Keratinocyte (primary cell): ENCODE results near the gene IFT81. TPM values are rescaled to one million over a fixed set of nuclear protein-coding genes. Genes with fewer than 3 reads are reported as not detected.
A peak's percentile ranks its signal among the peaks of the same experiment; 100 is the strongest.

ENCODE experiments used
- DNase-seq: peaks from one replicate; pipeline ENCODE4 v3.0.0-alpha.2; 2011; ENCODE audit warnings: low read depth, missing footprints, low spot score
- FAIRE-seq: peaks from 2 replicates; lab custom pipeline; 2011; peaks lifted over from hg19 to GRCh38; lab: Jason Lieb, UNC
- H2AFZ ChIP-seq: 2 replicates; pipeline ENCODE4 v1.6.0; 2012; ENCODE audit warnings: low read length, control low read depth, inconsistent platforms; ENCODE audit not compliant: control insufficient read depth
- H3K27ac ChIP-seq: 2 replicates; pipeline ENCODE4 v1.5.1; 2011; ENCODE audit warnings: low read length; ENCODE audit not compliant: control insufficient read depth, insufficient read depth
- H3K27me3 ChIP-seq: 3 replicates; pipeline ENCODE4 v1.6.0; 2011; ENCODE audit warnings: low read length; ENCODE audit not compliant: control insufficient read depth, insufficient read depth; ENCODE audit errors: extremely low read depth
- H3K36me3 ChIP-seq, 2 experiments: 2 replicates in 1 of 2; 3 replicates in 1 of 2; pipeline ENCODE4 v1.5.1; 2011; ENCODE audit warnings: low read length in 2 of 2, mild to moderate bottlenecking in 1 of 2; ENCODE audit not compliant: control insufficient read depth in 2 of 2, insufficient read depth in 2 of 2; ENCODE audit errors: extremely low read depth in 1 of 2
- H3K4me1 ChIP-seq: 3 replicates; pipeline ENCODE4 v1.5.1; 2011; ENCODE audit warnings: low read length; ENCODE audit not compliant: control insufficient read depth, insufficient read depth; ENCODE audit errors: extremely low read depth
- H3K4me2 ChIP-seq: 3 replicates; pipeline ENCODE4 v1.6.0; 2011; ENCODE audit warnings: low read depth, low read length; ENCODE audit not compliant: control insufficient read depth, insufficient read depth; ENCODE audit errors: extremely low read depth
- H3K4me3 ChIP-seq, 3 experiments: fragments of 200-600 bp in 1 of 3; sonication (generic) in 1 of 3; 2 replicates in 2 of 3; 3 replicates in 1 of 3; pipeline ENCODE4 v1.5.1; 2011 to 2016; ENCODE audit warnings: low read length in 3 of 3, mild to moderate bottlenecking in 3 of 3, control low read depth in 2 of 3, inconsistent platforms in 1 of 3, low read depth in 1 of 3, mixed read lengths in 1 of 3, mixed run types in 1 of 3, moderate library complexity in 1 of 3; ENCODE audit not compliant: control insufficient read depth in 2 of 3, insufficient read depth in 2 of 3; ENCODE audit errors: extremely low read depth in 1 of 3
- H3K79me2 ChIP-seq: 2 replicates; pipeline ENCODE4 v1.6.0; 2012; ENCODE audit warnings: low read length; ENCODE audit not compliant: control insufficient read depth, insufficient read depth
- H3K9ac ChIP-seq: 3 replicates; pipeline ENCODE4 v1.6.0; 2011; ENCODE audit warnings: low read length; ENCODE audit not compliant: control insufficient read depth, insufficient read depth; ENCODE audit errors: extremely low read depth
- H3K9me1 ChIP-seq: 3 replicates; pipeline ENCODE4 v1.6.0; 2011; ENCODE audit warnings: low read length; ENCODE audit not compliant: control insufficient read depth, insufficient read depth; ENCODE audit errors: extremely low read depth
- H3K9me3 ChIP-seq: 2 replicates; pipeline ENCODE4 v1.5.1; 2012; ENCODE audit warnings: low read depth, low read length; ENCODE audit not compliant: control insufficient read depth
- H4K20me1 ChIP-seq: 3 replicates; pipeline ENCODE4 v1.6.0; 2011; ENCODE audit warnings: low read length; ENCODE audit not compliant: control insufficient read depth, insufficient read depth; ENCODE audit errors: extremely low read depth
- EZH2 ChIP-seq: IDR thresholded peaks from one replicate; pipeline ENCODE4 v1.6.1; 2012; ENCODE audit warnings: inconsistent platforms, mild to moderate bottlenecking, low read length, moderate library complexity
- dilution Hi-C: fragments of 300-500 bp; cut with MboI; formaldehyde crosslinking; loops from one replicate; pipeline ENCODE4 v1.7.0; 2020; ENCODE audit warnings: low sequenced_read_pairs; ENCODE audit not compliant: extremely low pct_ligation_motif_present
- polyA plus RNA-seq, 5 experiments: library from polyadenylated mRNA; depleted of rRNA in 3 of 5; stranded (reverse) in 3 of 5; stranded (forward) in 1 of 5; unstranded in 1 of 5; fragments of >200 nt; gene quantifications; 1 replicate in 1 of 5; 2 replicates in 3 of 5; 3 replicates in 1 of 5; pipeline versions ENCODE4 v1.2.1 to v1.2.3, GENCODE V29; 2011 to 2012; ENCODE audit warnings: missing spikeins in 2 of 5, low read depth in 1 of 5, low replicate concordance in 1 of 5
- TF ChIP-seq, protein P1 (sequence below), 3 experiments: IDR thresholded peaks in 1 of 3; conservative IDR thresholded peaks in 1 of 3; optimal IDR thresholded peaks in 1 of 3; 2 replicates in 2 of 3; 3 replicates in 1 of 3; pipeline versions ENCODE3 to v1.5.1; 2011; ENCODE audit warnings: low read length in 3 of 3, mild to moderate bottlenecking in 3 of 3, moderate library complexity in 2 of 3, control low read depth in 1 of 3, inconsistent platforms in 1 of 3; ENCODE audit not compliant: insufficient read depth in 2 of 3; ENCODE audit errors: extremely low read depth in 1 of 3

The IFT81 gene
- polyA plus RNA-seq, 1 donor (not counting 4 experiments of a cell fraction or from before 2014, with no cell fraction given) = 8.9 TPM

DNA sequence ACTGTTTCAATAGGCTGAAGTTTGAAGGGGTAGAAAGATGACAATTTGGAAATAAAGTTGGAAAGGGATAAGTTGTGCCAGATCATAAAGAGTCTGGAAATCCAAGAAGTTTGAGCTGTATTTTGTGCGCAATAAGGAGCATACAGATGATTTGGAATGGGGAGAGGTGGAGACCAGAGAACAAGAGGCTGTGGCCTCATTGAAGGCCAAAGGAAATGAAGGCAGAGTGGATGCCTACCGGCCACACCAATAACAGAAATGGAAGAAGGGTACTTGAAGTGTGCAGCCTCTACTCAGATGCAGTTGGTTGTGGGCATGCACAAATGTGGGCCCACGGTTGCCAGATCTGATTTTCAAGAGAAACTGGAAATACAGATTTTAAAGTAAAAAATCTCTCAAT lies 2.4 kb downstream of the IFT81 start:
- dilution Hi-C loops = no loop called here
- no peaks in the 10 kb centered on the region for H3K36me3 ChIP-seq
- peaks cover 6% of the 10 kb centered on the region for H3K4me1 ChIP-seq
- no peak overlapping the region for H3K4me3 ChIP-seq
- no peak overlapping the region for H3K9ac ChIP-seq
- H3K4me2 ChIP-seq = no peak overlapping the region
- no peaks in the 10 kb centered on the region for H3K27me3 ChIP-seq
- peaks cover 8% of the 10 kb centered on the region for H3K79me2 ChIP-seq
- no peak for DNase-seq
- FAIRE-seq = no peak
- H3K9me3 ChIP-seq = no peaks in the 10 kb centered on the region
- TF ChIP-seq, protein P1, sequence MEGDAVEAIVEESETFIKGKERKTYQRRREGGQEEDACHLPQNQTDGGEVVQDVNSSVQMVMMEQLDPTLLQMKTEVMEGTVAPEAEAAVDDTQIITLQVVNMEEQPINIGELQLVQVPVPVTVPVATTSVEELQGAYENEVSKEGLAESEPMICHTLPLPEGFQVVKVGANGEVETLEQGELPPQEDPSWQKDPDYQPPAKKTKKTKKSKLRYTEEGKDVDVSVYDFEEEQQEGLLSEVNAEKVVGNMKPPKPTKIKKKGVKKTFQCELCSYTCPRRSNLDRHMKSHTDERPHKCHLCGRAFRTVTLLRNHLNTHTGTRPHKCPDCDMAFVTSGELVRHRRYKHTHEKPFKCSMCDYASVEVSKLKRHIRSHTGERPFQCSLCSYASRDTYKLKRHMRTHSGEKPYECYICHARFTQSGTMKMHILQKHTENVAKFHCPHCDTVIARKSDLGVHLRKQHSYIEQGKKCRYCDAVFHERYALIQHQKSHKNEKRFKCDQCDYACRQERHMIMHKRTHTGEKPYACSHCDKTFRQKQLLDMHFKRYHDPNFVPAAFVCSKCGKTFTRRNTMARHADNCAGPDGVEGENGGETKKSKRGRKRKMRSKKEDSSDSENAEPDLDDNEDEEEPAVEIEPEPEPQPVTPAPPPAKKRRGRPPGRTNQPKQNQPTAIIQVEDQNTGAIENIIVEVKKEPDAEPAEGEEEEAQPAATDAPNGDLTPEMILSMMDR (optimal IDR thresholded peaks at IDR 0.05 in 1 of 3, IDR thresholded peaks at IDR 0.05 in 1 of 3, conservative IDR thresholded peaks at IDR 0.05 in 1 of 3; ENCODE audit: extremely low read depth in 1 of 3, insufficient read depth in 2 of 3, low read length in 3 of 3) = no peak
- no peak for TF ChIP-seq EZH2
- H4K20me1 ChIP-seq = no peaks in the 10 kb centered on the region
- no peaks in the 10 kb centered on the region for H3K9me1 ChIP-seq
- no peak overlapping the region for H2AFZ ChIP-seq
- no peak overlapping the region for H3K27ac ChIP-seq

DNA sequence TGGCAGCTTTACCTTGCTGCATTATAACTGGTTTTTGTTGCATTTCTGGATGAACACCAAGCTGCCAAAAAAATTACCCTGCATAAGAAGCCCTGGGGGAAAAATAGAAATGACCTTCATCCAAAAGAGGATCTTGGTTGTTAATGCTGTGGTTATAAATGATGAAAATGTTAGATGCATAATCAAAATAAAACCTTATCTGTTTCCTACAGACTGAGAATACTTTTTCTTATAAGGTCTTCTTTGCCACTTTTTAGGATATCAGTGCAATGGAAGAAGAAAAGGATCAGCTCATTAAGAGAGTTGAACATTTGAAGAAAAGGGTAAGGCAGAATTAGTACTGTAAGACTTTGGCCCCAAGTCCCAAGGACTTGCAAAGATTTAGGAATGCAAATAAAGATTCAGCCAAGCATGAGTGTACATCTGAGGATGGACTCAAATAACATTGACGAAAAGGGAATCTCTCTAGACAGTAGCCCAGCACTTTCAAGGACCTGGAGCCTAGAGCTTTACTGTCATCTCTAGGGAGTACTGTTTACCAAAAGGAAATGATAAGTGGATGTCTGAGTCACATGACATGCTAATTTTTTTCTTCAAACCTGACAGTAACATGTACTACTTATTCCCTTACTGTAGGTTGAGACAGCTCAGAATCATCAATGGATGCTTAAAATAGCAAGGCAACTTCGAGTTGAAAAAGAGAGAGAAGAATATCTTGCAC lies 10.7 kb downstream of the IFT81 start:
- no peaks in the 10 kb centered on the region for H3K4me1 ChIP-seq
- H3K9ac ChIP-seq = no peak overlapping the region
- H3K9me1 ChIP-seq = no peaks in the 10 kb centered on the region
- H3K27me3 ChIP-seq = no peaks in the 10 kb centered on the region
- H3K79me2 ChIP-seq = no peaks in the 10 kb centered on the region
- H3K9me3 ChIP-seq = no peaks in the 10 kb centered on the region
- no peak overlapping the region for H3K4me3 ChIP-seq
- no peak for DNase-seq
- no peak overlapping the region for H2AFZ ChIP-seq
- peak; percentile 23 for FAIRE-seq
- H4K20me1 ChIP-seq = no peaks in the 10 kb centered on the region
- TF ChIP-seq, protein P1 (optimal IDR thresholded peaks at IDR 0.05 in 1 of 3, IDR thresholded peaks at IDR 0.05 in 1 of 3, conservative IDR thresholded peaks at IDR 0.05 in 1 of 3; ENCODE audit: extremely low read depth in 1 of 3, insufficient read depth in 2 of 3, low read length in 3 of 3) = no peak
- no peak for TF ChIP-seq EZH2
- no peak overlapping the region for H3K4me2 ChIP-seq
- peaks cover 3% of the 10 kb centered on the region in 2 experiments for H3K36me3 ChIP-seq
- no peak overlapping the region for H3K27ac ChIP-seq
- dilution Hi-C loops = no loop called here
